PC-3 (cell line): ENCODE data around the gene DAPK1. TPM values are rescaled to one million over a fixed set of nuclear protein-coding genes. Genes with fewer than 3 reads are reported as not detected.

ENCODE experiments used
- ATAC-seq: fragments of 200-7000 bp; cut with Tn5 transposase; 2 replicates; pipeline ENCODE4 v1.9.1; 2020; ENCODE audit warnings: mild to moderate bottlenecking, moderate library complexity
- Bru-seq: library from RNA; stranded (reverse); fragments of 400-500 nt; gene quantifications from one replicate; lab custom pipeline; 2021; lab: Mats Ljungman, UMichigan
- BruChase-seq, 2 experiments: library from RNA; stranded (reverse); fragments of 400-500 nt; gene quantifications; one replicate each; lab custom pipeline; 2021; lab: Mats Ljungman, UMichigan
- BruUV-seq: library from RNA; stranded (reverse); fragments of 400-500 nt; replicated peaks from 2 replicates; lab custom pipeline; 2021; lab: Mats Ljungman, UMichigan
- CTCF ChIA-PET: fragments of 300-600 bp; sonication (Branson Sonifier 250); formaldehyde crosslinking; loops from one replicate; lab custom pipeline; 2022; ENCODE audit warnings: antibody characterized with exemption; lab: Charles Lee
- POLR2A ChIA-PET: fragments of 300-600 bp; sonication (Branson Sonifier 250); formaldehyde crosslinking; loops from one replicate; lab custom pipeline; 2022; ENCODE audit warnings: antibody characterized with exemption; ENCODE audit not compliant: unreplicated experiment; lab: Charles Lee
- DNase-seq: peaks from one replicate; pipeline ENCODE4 v3.0.0-alpha.2; 2015
- H2AFZ ChIP-seq: fragments of 300-600 bp; sonication (generic); 2 replicates; pipeline ENCODE4 v1.6.0; 2016; ENCODE audit warnings: antibody characterized with exemption, low read length
- H3F3A ChIP-seq: fragments of 300-600 bp; sonication (generic); one replicate; pipeline ENCODE4 v1.6.0; 2017; ENCODE audit warnings: antibody characterized with exemption, low read length, control low read depth, mild to moderate bottlenecking; ENCODE audit not compliant: unreplicated experiment
- H3K27ac ChIP-seq: fragments of 300-600 bp; sonication (generic); 2 replicates; pipeline ENCODE4 v1.5.1; 2016; ENCODE audit warnings: mild to moderate bottlenecking, low read length
- H3K27me3 ChIP-seq: fragments of 300-600 bp; sonication (generic); 2 replicates; pipeline ENCODE4 v1.6.1; 2016; ENCODE audit warnings: low read length, mixed read lengths
- H3K36me3 ChIP-seq: fragments of 300-600 bp; sonication (generic); 2 replicates; pipeline ENCODE4 v1.6.1; 2016; ENCODE audit warnings: low read depth, mixed run types, low read length, mixed read lengths
- H3K4me1 ChIP-seq: fragments of 300-600 bp; sonication (generic); 2 replicates; pipeline ENCODE4 v1.5.1; 2016; ENCODE audit warnings: low read length; ENCODE audit not compliant: insufficient read depth
- H3K4me2 ChIP-seq: fragments of 300-600 bp; sonication (generic); 2 replicates; pipeline ENCODE4 v1.6.0; 2016; ENCODE audit warnings: low read length
- H3K4me3 ChIP-seq: fragments of 300-600 bp; sonication (generic); 2 replicates; pipeline ENCODE4 v1.5.1; 2016; ENCODE audit warnings: mild to moderate bottlenecking, low read length, mixed read lengths
- H3K79me2 ChIP-seq: fragments of 300-600 bp; sonication (generic); 2 replicates; pipeline ENCODE4 v1.6.1; 2017; ENCODE audit warnings: low read length, mixed read lengths
- H3K9ac ChIP-seq: fragments of 300-600 bp; sonication (generic); 2 replicates; pipeline ENCODE4 v1.6.0; 2016; ENCODE audit warnings: mild to moderate bottlenecking, low read length
- H3K9me2 ChIP-seq: fragments of 300-600 bp; sonication (generic); replicated peaks from 2 replicates; pipeline ENCODE4 v1.6.1; 2016; ENCODE audit warnings: mixed run types, low read length, mixed read lengths
- H3K9me3 ChIP-seq: fragments of 300-600 bp; sonication (generic); 2 replicates; pipeline ENCODE4 v1.6.1; 2016; ENCODE audit warnings: low read length, mixed read lengths
- H4K20me1 ChIP-seq: fragments of 300-600 bp; sonication (generic); 2 replicates; pipeline ENCODE4 v1.6.1; 2016; ENCODE audit warnings: low read length, mixed read lengths
- EZH2 ChIP-seq: fragments of 300-600 bp; sonication (generic); IDR thresholded peaks from one replicate; pipeline ENCODE4 v1.6.1; 2017; ENCODE audit warnings: antibody characterized with exemption, mild to moderate bottlenecking, low read length; ENCODE audit not compliant: unreplicated experiment
- EZH2phosphoT487 ChIP-seq: fragments of 300-600 bp; sonication (generic); IDR thresholded peaks from 2 replicates; pipeline ENCODE4 v1.6.1; 2018; ENCODE audit warnings: mild to moderate bottlenecking, antibody characterized with exemption, low read length, borderline replicate concordance
- intact Hi-C: fragments of 100-400 bp; cut with micrococcal nuclease; formaldehyde crosslinking; loops from 2 replicates; pipeline ENCODE4 v1.9.0; 2023
- long read RNA-seq: library from polyadenylated mRNA; unstranded; transcript quantifications from one replicate; pipeline ENCODE4 v2.0.0, GENCODE V29; 2021; ENCODE audit not compliant: unreplicated experiment
- total RNA-seq: library from RNA; depleted of rRNA; stranded (reverse); fragments of >200 nt; gene quantifications from 2 replicates; pipeline ENCODE4 v1.2.3, GENCODE V29; 2014; rRNA removed
- TF ChIP-seq, protein P1 (sequence below): fragments of 300-600 bp; sonication (generic); conservative IDR thresholded peaks from 2 replicates; pipeline ENCODE4 v1.5.1; 2017; ENCODE audit warnings: antibody characterized with exemption, low read depth, mild to moderate bottlenecking, low read length

DAPK1 gene
- not detected in 2 replicates for total RNA-seq
- percentile 2 among the genes with signal in this experiment for Bru-seq, nascent RNA
- BruChase-seq, experiment 1, labeled RNA remaining after a 6-hour chase, result percentile 2 among the genes with signal in this experiment
- BruChase-seq, experiment 2, labeled RNA remaining after a 2-hour chase, result percentile 3 among the genes with signal in this experiment
- long read RNA-seq, result 0 reads

GRCh38 chr9:87497604-87498045 lies at the start of gene DAPK1:
Gene DAPK1 (plus strand): TSS chr9:87497867. CDS start chr9:87499078, 1,211 bp downstream.
- CTCF ChIA-PET, result no interaction called here
- no peak for DNase-seq
- no peaks in the 10 kb centered on the region for H3K4me1 ChIP-seq
- H3K27ac ChIP-seq, result no peak within 1 kb of the TSS
- intact Hi-C loops, result no loop called here
- no peaks in the 10 kb centered on the region for H3F3A ChIP-seq
- no peaks in the 10 kb centered on the region for H3K9me2 ChIP-seq
- no TSS peak for BruUV-seq
- no peaks in the 10 kb centered on the region for H3K79me2 ChIP-seq
- H3K36me3 ChIP-seq, result no peaks in the 10 kb centered on the region
- no peak within 1 kb of the TSS for H3K4me2 ChIP-seq
- no peak within 1 kb of the TSS for H3K9ac ChIP-seq
- H2AFZ ChIP-seq, result no peak within 1 kb of the TSS
- no peaks in the 10 kb centered on the region for H4K20me1 ChIP-seq
- POLR2A ChIA-PET, result no interaction called here
- ATAC-seq, result no peak
- no peak within 1 kb of the TSS for H3K4me3 ChIP-seq
- peaks cover 34% of the 10 kb centered on the region for H3K27me3 ChIP-seq
- H3K9me3 ChIP-seq, result no peaks in the 10 kb centered on the region
- TF ChIP-seq EZH2phosphoT487, result no peak

GRCh38 chr9:87451149-87451548 lies 46.5 kb upstream of the DAPK1 start:
- Histone ChIP-seq H3K9me2 (no peaks in the 10 kb centered on the region), H3K9me3 (no peaks in the 10 kb centered on the region), H3K9ac (no peak overlapping the region), H3K36me3 (no peaks in the 10 kb centered on the region), H3K4me2 (no peak overlapping the region), H2AFZ (no peak overlapping the region), H3K79me2 (no peaks in the 10 kb centered on the region), H3K4me1 (no peaks in the 10 kb centered on the region), H4K20me1 (no peaks in the 10 kb centered on the region), H3K27ac (no peak overlapping the region), H3K27me3 (no peaks in the 10 kb centered on the region), H3K4me3 (no peak overlapping the region), H3F3A (no peaks in the 10 kb centered on the region)
- ChIA-PET POLR2A (no interaction called here), CTCF (no interaction called here)
- intact Hi-C loops, result no loop called here
- ATAC-seq, result no peak
- DNase-seq, result no peak
- TF ChIP-seq EZH2, result no peak
- TF ChIP-seq EZH2phosphoT487, result no peak
- TF ChIP-seq, protein P1, sequence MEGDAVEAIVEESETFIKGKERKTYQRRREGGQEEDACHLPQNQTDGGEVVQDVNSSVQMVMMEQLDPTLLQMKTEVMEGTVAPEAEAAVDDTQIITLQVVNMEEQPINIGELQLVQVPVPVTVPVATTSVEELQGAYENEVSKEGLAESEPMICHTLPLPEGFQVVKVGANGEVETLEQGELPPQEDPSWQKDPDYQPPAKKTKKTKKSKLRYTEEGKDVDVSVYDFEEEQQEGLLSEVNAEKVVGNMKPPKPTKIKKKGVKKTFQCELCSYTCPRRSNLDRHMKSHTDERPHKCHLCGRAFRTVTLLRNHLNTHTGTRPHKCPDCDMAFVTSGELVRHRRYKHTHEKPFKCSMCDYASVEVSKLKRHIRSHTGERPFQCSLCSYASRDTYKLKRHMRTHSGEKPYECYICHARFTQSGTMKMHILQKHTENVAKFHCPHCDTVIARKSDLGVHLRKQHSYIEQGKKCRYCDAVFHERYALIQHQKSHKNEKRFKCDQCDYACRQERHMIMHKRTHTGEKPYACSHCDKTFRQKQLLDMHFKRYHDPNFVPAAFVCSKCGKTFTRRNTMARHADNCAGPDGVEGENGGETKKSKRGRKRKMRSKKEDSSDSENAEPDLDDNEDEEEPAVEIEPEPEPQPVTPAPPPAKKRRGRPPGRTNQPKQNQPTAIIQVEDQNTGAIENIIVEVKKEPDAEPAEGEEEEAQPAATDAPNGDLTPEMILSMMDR, result no peak
- BruUV-seq, result no TSS peak

- Histone ChIP-seq H3K79me2 (no peaks in the 10 kb centered on the region), H3K4me2 (no peak overlapping the region), H3F3A (no peaks in the 10 kb centered on the region), H3K27ac (no peak overlapping the region), H3K9me3 (no peaks in the 10 kb centered on the region), H3K4me3 (no peak overlapping the region), H3K4me1 (no peaks in the 10 kb centered on the region), H3K9me2 (no peaks in the 10 kb centered on the region), H3K36me3 (no peaks in the 10 kb centered on the region), H3K27me3 (no peaks in the 10 kb centered on the region), H2AFZ (no peak overlapping the region), H3K9ac (no peak overlapping the region), H4K20me1 (no peaks in the 10 kb centered on the region)
- BruUV-seq, result no TSS peak
- POLR2A ChIA-PET, result no interaction called here
- TF ChIP-seq, protein P1, result no peak
- TF ChIP-seq EZH2 (no peak), EZH2phosphoT487 (no peak)
- intact Hi-C loops, result no loop called here
- ATAC-seq (no peak), DNase-seq (no peak)
- CTCF ChIA-PET, result no interaction called here
These were observed 42.3 kb upstream of the DAPK1 start for GRCh38 chr9:87455407-87455806.
